GOT3 (cell line): ENCODE data around the gene NFKBIE.
"Not testable (repeated sequence)": the region's sequence is repeated elsewhere in the genome, so short reads cannot be mapped to it uniquely, and the experiment has no call there.

Source experiments
- DNase-seq: peaks from one replicate; lab custom pipeline; 2025; ENCODE audit warnings: mixed read lengths; lab: John Stamatoyannopoulos, UW

The NFKBIE gene

GRCh38 chr6:44265007-44265721, at the start of gene NFKBIE:
Gene NFKBIE, minus strand, starts transcription at chr6:44265551. Its CDS starts 205 bp downstream, at chr6:44265346.
- DNase-seq = peak; percentile 52

- DNase-seq = not testable (repeated sequence)
Observed at GRCh38 chr6:44314657-44315056, 49.3 kb upstream of the NFKBIE start.

- peak; percentile 70 for DNase-seq
Observed at GRCh38 chr6:44312901-44313788, 47.8 kb upstream of the NFKBIE start, which contains the start of gene AARS2. Gene AARS2, minus strand, starts transcription at chr6:44313347. Its CDS starts 24 bp downstream, at chr6:44313323.

- no peak for DNase-seq
Observed at GRCh38 chr6:44311767-44312166, 46.4 kb upstream of the NFKBIE start.

- no peak for DNase-seq
Observed at GRCh38 chr6:44311304-44311703, 46.0 kb upstream of the NFKBIE start.

GRCh38 chr6:44310241-44310640, 44.9 kb upstream of the NFKBIE start:
- DNase-seq = no peak

- DNase-seq = no peak
Observed at GRCh38 chr6:44309631-44310030, 44.3 kb upstream of the NFKBIE start.

- no peak for DNase-seq
Observed at GRCh38 chr6:44309092-44309491, 43.7 kb upstream of the NFKBIE start.

GRCh38 chr6:44307217-44307616, 41.9 kb upstream of the NFKBIE start:
- DNase-seq = no peak

GRCh38 chr6:44306710-44307109, 41.4 kb upstream of the NFKBIE start:
- no peak for DNase-seq

GRCh38 chr6:44305200-44305725, 39.9 kb upstream of the NFKBIE start:
- no peak for DNase-seq

- DNase-seq = no peak
Observed at GRCh38 chr6:44304282-44305199, 39.2 kb upstream of the NFKBIE start.

GRCh38 chr6:44303842-44304241, 38.5 kb upstream of the NFKBIE start:
- no peak for DNase-seq

- no peak for DNase-seq
Observed at GRCh38 chr6:44302856-44303255, 37.5 kb upstream of the NFKBIE start.

GRCh38 chr6:44301782-44302564, 36.6 kb upstream of the NFKBIE start:
- no peak for DNase-seq

- no peak for DNase-seq
Observed at GRCh38 chr6:44301106-44301505, 35.8 kb upstream of the NFKBIE start.

GRCh38 chr6:44300292-44300823, 35.0 kb upstream of the NFKBIE start:
- DNase-seq = no peak

GRCh38 chr6:44298864-44299263, 33.5 kb upstream of the NFKBIE start:
- no peak for DNase-seq

- no peak for DNase-seq
Observed at GRCh38 chr6:44298055-44298803, 32.9 kb upstream of the NFKBIE start.
